ENCODE results near the gene OSBP2. TPM values are rescaled to one million over a fixed set of nuclear protein-coding genes. Genes with fewer than 3 reads are reported as not detected.
A peak's percentile ranks its signal among the peaks of the same experiment; 100 is the strongest.

OSBP2 gene
- polyA plus RNA-seq, 1 experiment: 0.77 TPM

- DNase-seq (ENCODE audit: low read depth): no peak
- ChIA-PET POLR2A (no interaction called here), CTCF (interaction anchor here (0.6 to 4.6 kb wide), 7 partner anchors 9 to 390 kb away, joined by 3 to 44 read pairs (median 3); no protein-coding TSS in a partner anchor)
- Histone ChIP-seq H3K36me3 (ENCODE audit: control insufficient read depth, insufficient read depth, low read length) (no peaks in the 10 kb centered on the region), H3K27me3 (ENCODE audit: control insufficient read depth, insufficient read depth, low read length) (no peaks in the 10 kb centered on the region), H3K4me3 (ENCODE audit: low read depth, low read length) (no peak overlapping the region)
- TF ChIP-seq CTCF (IDR thresholded peaks at IDR 0.05; ENCODE audit: insufficient read depth, low read depth, low read length): no peak
Observed at GRCh38 chr22:30887861-30888260, 193.2 kb downstream of the OSBP2 start.

- Histone ChIP-seq H3K36me3 (ENCODE audit: control insufficient read depth, insufficient read depth, low read length) (no peaks in the 10 kb centered on the region), H3K27me3 (ENCODE audit: control insufficient read depth, insufficient read depth, low read length) (no peaks in the 10 kb centered on the region), H3K4me3 (ENCODE audit: low read depth, low read length) (no peak overlapping the region)
- POLR2A ChIA-PET: no interaction called here
- CTCF ChIA-PET: interaction anchor here (1.0 to 4.6 kb wide), 9 partner anchors 10 to 125 kb away, joined by 3 to 44 read pairs (median 10); no protein-coding TSS in a partner anchor
- no peak for TF ChIP-seq CTCF (IDR thresholded peaks at IDR 0.05; ENCODE audit: insufficient read depth, low read depth, low read length)
- DNase-seq (ENCODE audit: low read depth): no peak
Observed at GRCh38 chr22:30889268-30889995, 194.8 kb downstream of the OSBP2 start.

- CTCF ChIA-PET: interaction anchor here (0.6 to 4.6 kb wide), 14 partner anchors 11 to 224 kb away, joined by 3 to 44 read pairs (median 5); no protein-coding TSS in a partner anchor
- H3K36me3 ChIP-seq (ENCODE audit: control insufficient read depth, insufficient read depth, low read length): no peaks in the 10 kb centered on the region
- no peak for DNase-seq (ENCODE audit: low read depth)
- no peak for TF ChIP-seq CTCF (IDR thresholded peaks at IDR 0.05; ENCODE audit: insufficient read depth, low read depth, low read length)
- no peak overlapping the region for H3K4me3 ChIP-seq (ENCODE audit: low read depth, low read length)
- no peaks in the 10 kb centered on the region for H3K27me3 ChIP-seq (ENCODE audit: control insufficient read depth, insufficient read depth, low read length)
- POLR2A ChIA-PET: no interaction called here
Observed at GRCh38 chr22:30889996-30890480, 195.4 kb downstream of the OSBP2 start.

- Histone ChIP-seq H3K36me3 (ENCODE audit: control insufficient read depth, insufficient read depth, low read length) (no peaks in the 10 kb centered on the region), H3K27me3 (ENCODE audit: control insufficient read depth, insufficient read depth, low read length) (no peaks in the 10 kb centered on the region), H3K4me3 (ENCODE audit: low read depth, low read length) (no peak overlapping the region)
- ChIA-PET CTCF (interaction anchor here (0.6 to 4.6 kb wide), 19 partner anchors 9 to 276 kb away, joined by 3 to 44 read pairs (median 4); no protein-coding TSS in a partner anchor), POLR2A (no interaction called here)
- no peak for DNase-seq (ENCODE audit: low read depth)
- peak; percentile 87 for TF ChIP-seq CTCF (IDR thresholded peaks at IDR 0.05; ENCODE audit: insufficient read depth, low read depth, low read length)
Observed at GRCh38 chr22:30890686-30891442, 196.2 kb downstream of the OSBP2 start.

GRCh38 chr22:30891443-30891755 lies 196.7 kb downstream of the OSBP2 start:
- POLR2A ChIA-PET: no interaction called here
- DNase-seq (ENCODE audit: low read depth): no peak
- Histone ChIP-seq H3K27me3 (ENCODE audit: control insufficient read depth, insufficient read depth, low read length) (no peaks in the 10 kb centered on the region), H3K4me3 (ENCODE audit: low read depth, low read length) (no peak overlapping the region), H3K36me3 (ENCODE audit: control insufficient read depth, insufficient read depth, low read length) (no peaks in the 10 kb centered on the region)
- CTCF ChIA-PET: interaction anchor here (0.7 to 4.6 kb wide), 14 partner anchors 8 to 277 kb away, joined by 3 to 44 read pairs (median 5); no protein-coding TSS in a partner anchor
- TF ChIP-seq CTCF (IDR thresholded peaks at IDR 0.05; ENCODE audit: insufficient read depth, low read depth, low read length): no peak
